ENCODE data around the gene DAPK1.
A peak's percentile ranks its signal among the peaks of the same experiment; 100 is the strongest.

Gene DAPK1

GRCh38 chr9:87613265-87614111 is 115.8 kb downstream of the DAPK1 start:
- TF ChIP-seq, protein P1, sequence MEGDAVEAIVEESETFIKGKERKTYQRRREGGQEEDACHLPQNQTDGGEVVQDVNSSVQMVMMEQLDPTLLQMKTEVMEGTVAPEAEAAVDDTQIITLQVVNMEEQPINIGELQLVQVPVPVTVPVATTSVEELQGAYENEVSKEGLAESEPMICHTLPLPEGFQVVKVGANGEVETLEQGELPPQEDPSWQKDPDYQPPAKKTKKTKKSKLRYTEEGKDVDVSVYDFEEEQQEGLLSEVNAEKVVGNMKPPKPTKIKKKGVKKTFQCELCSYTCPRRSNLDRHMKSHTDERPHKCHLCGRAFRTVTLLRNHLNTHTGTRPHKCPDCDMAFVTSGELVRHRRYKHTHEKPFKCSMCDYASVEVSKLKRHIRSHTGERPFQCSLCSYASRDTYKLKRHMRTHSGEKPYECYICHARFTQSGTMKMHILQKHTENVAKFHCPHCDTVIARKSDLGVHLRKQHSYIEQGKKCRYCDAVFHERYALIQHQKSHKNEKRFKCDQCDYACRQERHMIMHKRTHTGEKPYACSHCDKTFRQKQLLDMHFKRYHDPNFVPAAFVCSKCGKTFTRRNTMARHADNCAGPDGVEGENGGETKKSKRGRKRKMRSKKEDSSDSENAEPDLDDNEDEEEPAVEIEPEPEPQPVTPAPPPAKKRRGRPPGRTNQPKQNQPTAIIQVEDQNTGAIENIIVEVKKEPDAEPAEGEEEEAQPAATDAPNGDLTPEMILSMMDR (IDR thresholded peaks at IDR 0.05; ENCODE audit: low read depth, low read length), result no peak
- in situ Hi-C loops (cut with HindIII; ENCODE audit: low sequenced_read_pairs), result no loop called here
- DNase-seq (ENCODE audit: low read depth, low spot score), result peak; percentile 52
- H3K4me3 ChIP-seq (ENCODE audit: low read depth, low read length), result no peak overlapping the region

DNA sequence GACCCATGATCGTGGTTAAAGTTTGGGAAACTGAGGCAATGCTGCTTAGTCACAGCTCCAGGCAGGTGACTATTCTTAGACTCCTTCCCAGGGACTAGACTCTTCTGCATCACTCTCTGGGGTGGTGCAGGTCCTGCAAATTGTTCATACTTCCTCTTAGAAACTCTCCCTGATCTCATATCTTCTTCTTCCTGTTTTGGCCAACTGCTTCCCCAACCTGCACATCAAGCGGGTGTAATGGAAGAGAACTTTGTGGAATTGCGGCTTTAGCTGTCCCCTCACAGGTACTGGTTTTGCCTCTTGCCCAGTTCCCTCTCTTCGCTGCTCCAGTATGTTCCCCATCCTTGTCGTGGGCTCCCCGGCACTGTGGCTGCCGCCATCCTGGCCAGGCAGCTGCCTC is 116.7 kb downstream of the DAPK1 start:
- no peak for DNase-seq (ENCODE audit: low read depth, low spot score)
- TF ChIP-seq, protein P1 (IDR thresholded peaks at IDR 0.05; ENCODE audit: low read depth, low read length), result no peak
- H3K4me3 ChIP-seq (ENCODE audit: low read depth, low read length), result no peak overlapping the region
- in situ Hi-C loops (cut with HindIII; ENCODE audit: low sequenced_read_pairs), result no loop called here

- TF ChIP-seq, protein P1 (IDR thresholded peaks at IDR 0.05; ENCODE audit: low read depth, low read length), result no peak
- DNase-seq (ENCODE audit: low read depth, low spot score), result no peak
- in situ Hi-C loops (cut with HindIII; ENCODE audit: low sequenced_read_pairs), result no loop called here
- no peak overlapping the region for H3K4me3 ChIP-seq (ENCODE audit: low read depth, low read length)
Measured at GRCh38 chr9:87615136-87615535, 117.5 kb downstream of the DAPK1 start.

DNA sequence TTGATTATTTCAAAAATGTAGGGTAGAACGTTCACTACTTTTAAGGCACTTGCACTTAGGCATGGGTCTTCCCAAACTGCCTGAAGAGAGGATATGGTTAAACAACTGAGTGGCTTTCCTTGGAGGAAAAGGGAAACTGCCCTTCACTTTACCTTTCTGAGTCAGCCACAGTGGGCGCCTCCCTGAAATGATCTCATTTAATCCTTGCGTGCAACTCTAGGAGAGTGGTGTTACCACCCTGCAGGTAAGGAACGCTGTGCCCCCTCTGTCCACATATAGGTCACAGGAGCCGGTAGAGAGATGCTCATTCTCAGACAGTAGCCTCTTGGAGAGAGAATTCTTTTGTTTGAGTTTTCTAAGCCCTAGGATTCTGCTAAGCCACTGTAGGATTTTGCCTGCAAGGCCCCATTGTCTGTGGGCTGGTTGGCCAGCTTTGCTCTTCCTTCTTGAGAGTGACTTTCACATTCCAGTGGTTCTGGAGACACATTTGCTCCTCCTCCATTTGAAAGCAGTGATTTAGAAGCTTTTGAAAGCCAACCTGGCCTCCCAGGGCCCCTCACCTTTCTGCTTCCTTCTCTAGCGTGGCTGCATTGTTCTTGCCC is 118.0 kb downstream of the DAPK1 start:
- in situ Hi-C loops (cut with HindIII; ENCODE audit: low sequenced_read_pairs), result no loop called here
- H3K4me3 ChIP-seq (ENCODE audit: low read depth, low read length), result no peak overlapping the region
- no peak for DNase-seq (ENCODE audit: low read depth, low spot score)
- TF ChIP-seq, protein P1 (IDR thresholded peaks at IDR 0.05; ENCODE audit: low read depth, low read length), result no peak

- TF ChIP-seq, protein P1 (IDR thresholded peaks at IDR 0.05; ENCODE audit: low read depth, low read length), result no peak
- DNase-seq (ENCODE audit: low read depth, low spot score), result no peak
- H3K4me3 ChIP-seq (ENCODE audit: low read depth, low read length), result no peak overlapping the region
- in situ Hi-C loops (cut with HindIII; ENCODE audit: low sequenced_read_pairs), result no loop called here
Measured at GRCh38 chr9:87618226-87618625, 120.6 kb downstream of the DAPK1 start.

DNA sequence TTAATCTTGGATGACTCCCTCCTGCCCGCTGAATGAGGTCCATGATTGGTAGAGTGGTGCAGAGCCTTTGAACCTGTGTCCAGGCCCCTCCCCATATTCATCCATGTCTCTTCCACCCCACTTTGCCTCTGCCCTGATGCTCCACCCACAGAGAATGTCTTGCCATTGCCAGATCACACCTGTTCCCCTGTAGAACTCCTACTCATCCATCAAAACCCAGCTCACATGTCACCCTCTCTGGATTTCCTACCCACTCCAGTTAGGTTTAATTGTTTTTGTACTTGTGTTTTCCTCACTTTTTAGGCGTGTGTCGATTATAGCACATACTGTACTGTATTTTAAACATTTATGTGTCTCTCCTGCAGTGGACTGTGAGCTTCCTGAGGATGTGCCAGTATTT is 121.3 kb downstream of the DAPK1 start:
- in situ Hi-C loops (cut with HindIII; ENCODE audit: low sequenced_read_pairs), result no loop called here
- no peak for DNase-seq (ENCODE audit: low read depth, low spot score)
- TF ChIP-seq, protein P1 (IDR thresholded peaks at IDR 0.05; ENCODE audit: low read depth, low read length), result no peak
- H3K4me3 ChIP-seq (ENCODE audit: low read depth, low read length), result no peak overlapping the region
